Measurements from ENCODE around the gene LMNA. TPM values are rescaled to one million over a fixed set of nuclear protein-coding genes. Genes with fewer than 3 reads are reported as not detected.
A peak's percentile ranks its signal among the peaks of the same experiment; 100 is the strongest.

The LMNA gene
- total and polyA plus RNA-seq, 10 of the 15 experiments (the other 5 are each of a cell fraction or from before 2014, with no cell fraction given), result 0.42 to 334 (median 81.1) TPM

GRCh38 chr1:156106624-156107488 lies 7.7 kb upstream of the LMNA start:
- no peaks in the 10 kb centered on the region for H3K79me2 ChIP-seq (ENCODE audit: control insufficient read depth, insufficient read depth, low read length)
- intact Hi-C loops (cut with micrococcal nuclease; ENCODE audit: unreplicated experiment), result no loop called here
- peak overlapping the region; percentile 45; the same call in 1 of the 2 replicates for H3K4me3 ChIP-seq
- H3K27ac ChIP-seq (ENCODE audit: control insufficient read depth, insufficient read depth), result peak overlapping the region; percentile 57
- BruUV-seq (replicated peaks), result TSS peak; percentile 96
- CTCF ChIA-PET, result interaction anchor here (0.7 to 21.5 kb wide), 6 partner anchors 11 to 228 kb away, joined by 3 to 1294 read pairs (median 4); partner anchors contain the start of gene LMNA
- peaks cover 30% of the 10 kb centered on the region for H3K4me1 ChIP-seq (ENCODE audit: control insufficient read depth, insufficient read depth, low read length)
- SMC1A ChIA-PET (ENCODE audit: uncharacterized antibody, unreplicated experiment), result interaction anchor here (1.6 to 23.8 kb wide), 3 partner anchors 10 to 43 kb away, joined by 3 to 874 read pairs (median 24); partner anchors contain the start of gene LMNA
- DNase-seq (ENCODE audit: low read depth, low spot score) (no peak), FAIRE-seq (no peak), ATAC-seq (peak; percentile 38)
- POLR2A ChIA-PET, result interaction anchor here (0.9 to 6.1 kb wide), 7 partner anchors 9 to 900 kb away, joined by 3 to 128 read pairs (median 9); partner anchors contain the start of genes LMNA and PMF1
- no peaks in the 10 kb centered on the region for H3K27me3 ChIP-seq (replicated peaks in 1 of 2; ENCODE audit: control insufficient read depth in 2 of 2, insufficient read depth in 2 of 2, low read length in 1 of 2)
- in situ Hi-C loops (cut with MboI), result no loop called here
- H3K4me2 ChIP-seq (ENCODE audit: control insufficient read depth, insufficient read depth), result peak overlapping the region; percentile 89
- 67% methylated on average over 10 of the region's 14 CpGs for WGBS (ENCODE audit: insufficient coverage, insufficient replicate concordance, low lambda C conversion rate, missing lambda C conversion rate)
- no peaks in the 10 kb centered on the region for H3K36me3 ChIP-seq (ENCODE audit: control insufficient read depth in 2 of 2, insufficient read depth in 2 of 2, low read length in 1 of 2)
- H2AFZ ChIP-seq (ENCODE audit: control insufficient read depth, low read depth, low read length), result peak overlapping the region; percentile 86
- no peaks in the 10 kb centered on the region for H3K9me3 ChIP-seq (replicated peaks; ENCODE audit: control insufficient read depth, insufficient read depth, low read length)
- TF ChIP-seq SMARCA5 (IDR thresholded peaks at IDR 0.05) (peak; percentile 32; the same call in 1 of the 2 replicates), RUNX3 (IDR thresholded peaks at IDR 0.05; ENCODE audit: low read length) (no peak)
- H4K20me1 ChIP-seq (ENCODE audit: control insufficient read depth, insufficient read depth), result no peaks in the 10 kb centered on the region
- peak overlapping the region; percentile 66 for H3K9ac ChIP-seq (ENCODE audit: control insufficient read depth, insufficient read depth, low read length)
- RAD21 ChIA-PET (ENCODE audit: unreplicated experiment), result interaction anchor here (0.9 to 22.4 kb wide), 4 partner anchors 10 to 118 kb away, joined by 3 to 695 read pairs (median 14); partner anchors contain the start of gene LMNA

GRCh38 chr1:156108057-156108456 lies 6.5 kb upstream of the LMNA start:
- ATAC-seq (no peak), DNase-seq (ENCODE audit: low read depth, low spot score) (no peak), FAIRE-seq (no peak)
- no peak overlapping the region for H2AFZ ChIP-seq (ENCODE audit: control insufficient read depth, low read depth, low read length)
- no peaks in the 10 kb centered on the region for H4K20me1 ChIP-seq (ENCODE audit: control insufficient read depth, insufficient read depth)
- CTCF ChIA-PET, result interaction anchor here (0.9 to 21.5 kb wide), 3 partner anchors 8 to 16 kb away, joined by 3 to 1294 read pairs (median 55); partner anchors contain the start of gene LMNA
- 65% methylated on average over 3 of the region's 3 CpGs for WGBS (ENCODE audit: insufficient coverage, insufficient replicate concordance, low lambda C conversion rate, missing lambda C conversion rate)
- no peaks in the 10 kb centered on the region for H3K36me3 ChIP-seq (ENCODE audit: control insufficient read depth in 2 of 2, insufficient read depth in 2 of 2, low read length in 1 of 2)
- H3K9me3 ChIP-seq (replicated peaks; ENCODE audit: control insufficient read depth, insufficient read depth, low read length), result no peaks in the 10 kb centered on the region
- no peak overlapping the region for H3K4me2 ChIP-seq (ENCODE audit: control insufficient read depth, insufficient read depth)
- intact Hi-C loops (cut with micrococcal nuclease; ENCODE audit: unreplicated experiment), result no loop called here
- H3K9ac ChIP-seq (ENCODE audit: control insufficient read depth, insufficient read depth, low read length), result no peak overlapping the region
- H3K79me2 ChIP-seq (ENCODE audit: control insufficient read depth, insufficient read depth, low read length), result no peaks in the 10 kb centered on the region
- RAD21 ChIA-PET (ENCODE audit: unreplicated experiment), result interaction anchor here (22.4 kb wide), 1 partner anchor 14 kb away, joined by 695 read pairs; the partner anchor contains the start of gene LMNA
- in situ Hi-C loops (cut with MboI), result no loop called here
- SMC1A ChIA-PET (ENCODE audit: uncharacterized antibody, unreplicated experiment), result interaction anchor here (2.5 to 23.8 kb wide), 2 partner anchors 12 to 16 kb away, joined by 24 to 874 read pairs; partner anchors contain the start of gene LMNA
- TF ChIP-seq NR2F1 (conservative IDR thresholded peaks at IDR 0.05) (no peak), USF2 (IDR thresholded peaks at IDR 0.05; ENCODE audit: borderline replicate concordance, low read depth, low read length) (no peak), SMAD5 (IDR thresholded peaks at IDR 0.05; ENCODE audit: low read depth) (no peak), LARP7 (IDR thresholded peaks at IDR 0.05) (no peak)
- H3K27ac ChIP-seq (ENCODE audit: control insufficient read depth, insufficient read depth), result no peak overlapping the region
- H3K27me3 ChIP-seq (replicated peaks in 1 of 2; ENCODE audit: control insufficient read depth in 2 of 2, insufficient read depth in 2 of 2, low read length in 1 of 2), result no peaks in the 10 kb centered on the region
- H3K4me1 ChIP-seq (ENCODE audit: control insufficient read depth, insufficient read depth, low read length), result peaks cover 30% of the 10 kb centered on the region
- POLR2A ChIA-PET, result interaction anchor here (1.5 to 6.1 kb wide), 4 partner anchors 9 to 12 kb away, joined by 5 to 128 read pairs (median 10); partner anchors contain the start of gene LMNA
- H3K4me3 ChIP-seq, result no peak overlapping the region
- BruUV-seq (replicated peaks), result no TSS peak

Measured in GM12878 (cell line).